T-helper 22 cell (primary cell): Measurements from ENCODE around the gene HIGD1B.
"Not testable (repeated sequence)": the region's sequence is repeated elsewhere in the genome, so short reads cannot be mapped to it uniquely, and the experiment has no call there.

ENCODE experiments used
- DNase-seq: peaks from one replicate; pipeline ENCODE4 v3.0.0-alpha.2; 2020; ENCODE audit warnings: low read depth

The HIGD1B gene

GRCh38 chr17:44847586-44847985, at the start of gene HIGD1B:
HIGD1B (plus strand) TSS chr17:44847883; CDS start chr17:44848153, 270 bp downstream.
- DNase-seq = no peak

- no peak for DNase-seq
Observed at GRCh38 chr17:44798356-44798755, 49.3 kb upstream of the HIGD1B start.

GRCh38 chr17:44801880-44802279, 45.8 kb upstream of the HIGD1B start:
- no peak for DNase-seq

- no peak for DNase-seq
Observed at GRCh38 chr17:44804302-44805089, 43.2 kb upstream of the HIGD1B start.

GRCh38 chr17:44807093-44807816, 40.4 kb upstream of the HIGD1B start:
- no peak for DNase-seq

GRCh38 chr17:44807817-44808155, 39.9 kb upstream of the HIGD1B start:
- DNase-seq = no peak

GRCh38 chr17:44808156-44808555, 39.5 kb upstream of the HIGD1B start:
- DNase-seq = no peak

GRCh38 chr17:44808656-44809388, 38.9 kb upstream of the HIGD1B start:
- not testable (repeated sequence) for DNase-seq

- DNase-seq = no peak
Observed at GRCh38 chr17:44812263-44812662, 35.4 kb upstream of the HIGD1B start.

- DNase-seq = not testable (repeated sequence)
Observed at GRCh38 chr17:44818508-44818907, 29.2 kb upstream of the HIGD1B start.

GRCh38 chr17:44820631-44821212, 27.0 kb upstream of the HIGD1B start:
- no peak for DNase-seq

- not testable (repeated sequence) for DNase-seq
Observed at GRCh38 chr17:44825236-44825635, 22.4 kb upstream of the HIGD1B start.

GRCh38 chr17:44826123-44826790, 21.4 kb upstream of the HIGD1B start:
- no peak for DNase-seq

GRCh38 chr17:44827863-44828262, 19.8 kb upstream of the HIGD1B start:
- no peak for DNase-seq

- no peak for DNase-seq
Observed at GRCh38 chr17:44828919-44829522, 18.7 kb upstream of the HIGD1B start.

- DNase-seq = no peak
Observed at GRCh38 chr17:44829523-44830358, 17.9 kb upstream of the HIGD1B start, which contains the start of gene GJC1. GJC1 (minus strand) TSS chr17:44830287; CDS start chr17:44805817, 24,470 bp downstream.

GRCh38 chr17:44830359-44831288, 17.1 kb upstream of the HIGD1B start:
- no peak for DNase-seq

GRCh38 chr17:44831371-44831770, 16.3 kb upstream of the HIGD1B start:
- no peak for DNase-seq

- DNase-seq = no peak
Observed at GRCh38 chr17:44832805-44833204, 14.9 kb upstream of the HIGD1B start.
